GM21360 (cell line): ENCODE results near the gene ASPHD2.

ENCODE experiments used
- ATAC-seq: cut with Tn5 transposase; IDR thresholded peaks from one replicate; pipeline ENCODE4 v1.9.1; 2021; ENCODE audit warnings: mild to moderate bottlenecking, moderate library complexity; ENCODE audit not compliant: unreplicated experiment

The ASPHD2 gene

GRCh38 chr22:26445577-26446275 lies 16.7 kb downstream of the ASPHD2 start:
- no peak for ATAC-seq

GRCh38 chr22:26446808-26447515 lies 17.9 kb downstream of the ASPHD2 start:
- ATAC-seq = no peak

GRCh38 chr22:26447584-26448329 lies 18.7 kb downstream of the ASPHD2 start:
- ATAC-seq = no peak

GRCh38 chr22:26448334-26448733 lies 19.3 kb downstream of the ASPHD2 start:
- ATAC-seq = no peak

- ATAC-seq = no peak
Measured at GRCh38 chr22:26448941-26449340, 19.9 kb downstream of the ASPHD2 start.

- no peak for ATAC-seq
Measured at GRCh38 chr22:26450453-26451185, 21.6 kb downstream of the ASPHD2 start.

GRCh38 chr22:26452236-26453016 lies 23.4 kb downstream of the ASPHD2 start:
- no peak for ATAC-seq

- ATAC-seq = no peak
Measured at GRCh38 chr22:26453216-26453615, 24.2 kb downstream of the ASPHD2 start.

- ATAC-seq = no peak
Measured at GRCh38 chr22:26453812-26454500, 24.9 kb downstream of the ASPHD2 start.

GRCh38 chr22:26457661-26458272 lies 28.7 kb downstream of the ASPHD2 start:
- no peak for ATAC-seq

GRCh38 chr22:26460202-26460601 lies 31.1 kb downstream of the ASPHD2 start:
- no peak for ATAC-seq

GRCh38 chr22:26461188-26461810 lies 32.2 kb downstream of the ASPHD2 start:
- no peak for ATAC-seq

GRCh38 chr22:26462051-26462450 lies 33.0 kb downstream of the ASPHD2 start:
- ATAC-seq = no peak

- no peak for ATAC-seq
Measured at GRCh38 chr22:26462641-26463040, 33.6 kb downstream of the ASPHD2 start.

GRCh38 chr22:26463101-26463661 lies 34.1 kb downstream of the ASPHD2 start:
- ATAC-seq = no peak

- ATAC-seq = no peak
Measured at GRCh38 chr22:26463688-26464087, 34.6 kb downstream of the ASPHD2 start.

- no peak for ATAC-seq
Measured at GRCh38 chr22:26464312-26464711, 35.3 kb downstream of the ASPHD2 start.

GRCh38 chr22:26466196-26466595 lies 37.1 kb downstream of the ASPHD2 start:
- no peak for ATAC-seq

- ATAC-seq = no peak
Measured at GRCh38 chr22:26470807-26471206, 41.7 kb downstream of the ASPHD2 start.
